Measurements from ENCODE around the gene RHCE. TPM values are rescaled to one million over a fixed set of nuclear protein-coding genes. Genes with fewer than 3 reads are reported as not detected.
A peak's percentile ranks its signal among the peaks of the same experiment; 100 is the strongest.
"Not testable (repeated sequence)": the region's sequence is repeated elsewhere in the genome, so short reads cannot be mapped to it uniquely, and the experiment has no call there.

The RHCE gene
- total RNA-seq, 2 experiments from 2014 or later: 0.50 to 0.56 TPM

DNA sequence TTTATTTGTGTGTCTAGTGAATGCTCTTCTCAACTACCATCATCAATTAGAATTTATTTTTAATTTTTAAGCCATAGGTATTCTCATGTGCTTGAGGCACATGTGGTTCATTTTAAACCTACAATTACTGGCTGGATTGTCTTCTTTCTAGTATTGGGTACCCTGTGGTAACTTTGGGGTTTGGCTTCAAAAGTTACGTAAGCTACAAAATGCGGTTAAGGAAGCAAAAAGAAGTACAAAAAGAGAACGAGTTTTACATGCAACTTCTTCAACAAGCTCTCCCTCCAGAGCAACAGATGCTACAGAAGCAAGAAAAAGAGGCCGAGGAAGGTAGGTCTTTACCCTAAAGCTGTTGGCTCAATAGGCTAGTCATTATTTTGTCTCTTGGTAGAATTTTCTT lies 35.9 kb upstream of the RHCE start:
- TF ChIP-seq, protein P1, sequence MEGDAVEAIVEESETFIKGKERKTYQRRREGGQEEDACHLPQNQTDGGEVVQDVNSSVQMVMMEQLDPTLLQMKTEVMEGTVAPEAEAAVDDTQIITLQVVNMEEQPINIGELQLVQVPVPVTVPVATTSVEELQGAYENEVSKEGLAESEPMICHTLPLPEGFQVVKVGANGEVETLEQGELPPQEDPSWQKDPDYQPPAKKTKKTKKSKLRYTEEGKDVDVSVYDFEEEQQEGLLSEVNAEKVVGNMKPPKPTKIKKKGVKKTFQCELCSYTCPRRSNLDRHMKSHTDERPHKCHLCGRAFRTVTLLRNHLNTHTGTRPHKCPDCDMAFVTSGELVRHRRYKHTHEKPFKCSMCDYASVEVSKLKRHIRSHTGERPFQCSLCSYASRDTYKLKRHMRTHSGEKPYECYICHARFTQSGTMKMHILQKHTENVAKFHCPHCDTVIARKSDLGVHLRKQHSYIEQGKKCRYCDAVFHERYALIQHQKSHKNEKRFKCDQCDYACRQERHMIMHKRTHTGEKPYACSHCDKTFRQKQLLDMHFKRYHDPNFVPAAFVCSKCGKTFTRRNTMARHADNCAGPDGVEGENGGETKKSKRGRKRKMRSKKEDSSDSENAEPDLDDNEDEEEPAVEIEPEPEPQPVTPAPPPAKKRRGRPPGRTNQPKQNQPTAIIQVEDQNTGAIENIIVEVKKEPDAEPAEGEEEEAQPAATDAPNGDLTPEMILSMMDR (IDR thresholded peaks at IDR 0.05): no peak
- no peak for DNase-seq
- intact Hi-C loops (cut with micrococcal nuclease): no loop called here
- Mint-ChIP-seq H3K27me3 (no peaks in the 10 kb centered on the region), H3K9me3 (no peaks in the 10 kb centered on the region), H3K36me3 (ENCODE audit: low read depth) (peaks cover 38% of the 10 kb centered on the region), H3K4me1 (ENCODE audit: low read depth) (peaks cover 2% of the 10 kb centered on the region), H3K4me3 (no peak overlapping the region), H3K27ac (no peak overlapping the region)
- ChIA-PET POLR2A (interaction anchor here (1.0 kb wide), 1 partner anchor 15 kb away, joined by 3 read pairs; no protein-coding TSS in a partner anchor), CTCF (no interaction called here)
- no peak for ATAC-seq

DNA sequence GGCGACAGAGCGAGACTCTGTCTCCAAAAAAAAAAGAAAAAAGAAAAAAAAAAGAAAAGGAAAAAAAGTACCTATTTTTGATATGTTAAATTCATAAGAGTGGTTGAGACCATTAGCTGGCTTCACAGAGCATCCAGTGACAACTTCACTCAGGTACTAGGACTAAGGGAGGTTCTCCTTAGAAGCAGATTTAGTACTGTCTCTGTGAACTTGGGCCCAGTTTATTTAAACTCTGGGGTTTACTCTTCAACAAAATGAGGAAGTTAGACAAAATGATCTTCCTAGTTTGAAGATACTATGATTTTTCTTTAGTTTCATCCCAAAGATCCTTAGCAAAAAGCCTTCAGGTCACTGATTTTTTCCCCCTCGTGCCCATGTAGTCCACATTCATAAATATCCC lies 31.3 kb upstream of the RHCE start:
- TF ChIP-seq, protein P1 (IDR thresholded peaks at IDR 0.05): no peak
- H3K27ac Mint-ChIP-seq: no peak overlapping the region
- ChIA-PET CTCF (no interaction called here), POLR2A (no interaction called here)
- intact Hi-C loops (cut with micrococcal nuclease): no loop called here
- no peaks in the 10 kb centered on the region for H3K27me3 Mint-ChIP-seq
- no peak for DNase-seq
- H3K36me3 Mint-ChIP-seq (ENCODE audit: low read depth): peaks cover 20% of the 10 kb centered on the region
- no peak overlapping the region for H3K4me3 Mint-ChIP-seq
- H3K4me1 Mint-ChIP-seq (ENCODE audit: low read depth): peaks cover 8% of the 10 kb centered on the region
- ATAC-seq: no peak
- no peaks in the 10 kb centered on the region for H3K9me3 Mint-ChIP-seq

DNA sequence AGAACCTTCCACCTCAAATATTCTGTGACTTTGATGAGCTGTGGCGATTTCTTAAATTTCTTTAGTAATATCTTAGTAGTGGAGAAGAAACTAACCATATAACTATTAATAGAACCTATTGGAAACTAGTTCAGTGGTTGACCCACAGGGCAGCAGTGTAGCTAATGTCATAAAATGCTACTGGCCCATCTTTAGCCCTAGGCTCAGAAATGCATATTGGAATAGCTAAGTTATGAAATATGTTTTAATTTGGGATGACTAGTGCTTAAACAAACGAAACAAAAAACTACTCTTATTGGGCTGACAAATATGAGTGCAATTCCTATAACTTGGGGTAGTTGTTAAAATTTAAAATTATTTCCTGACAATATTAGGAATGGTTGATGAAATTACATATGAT lies 30.3 kb upstream of the RHCE start:
- Mint-ChIP-seq H3K4me1 (ENCODE audit: low read depth) (peaks cover 15% of the 10 kb centered on the region), H3K27me3 (no peaks in the 10 kb centered on the region), H3K4me3 (no peak overlapping the region), H3K9me3 (no peaks in the 10 kb centered on the region), H3K27ac (no peak overlapping the region), H3K36me3 (ENCODE audit: low read depth) (peaks cover 15% of the 10 kb centered on the region)
- POLR2A ChIA-PET: no interaction called here
- no peak for DNase-seq
- no peak for ATAC-seq
- intact Hi-C loops (cut with micrococcal nuclease): no loop called here
- CTCF ChIA-PET: interaction anchor here (0.7 to 1.7 kb wide), 9 partner anchors 9 to 446 kb away, joined by 3 to 9 read pairs (median 3); no protein-coding TSS in a partner anchor
- TF ChIP-seq, protein P1 (IDR thresholded peaks at IDR 0.05): no peak

DNA sequence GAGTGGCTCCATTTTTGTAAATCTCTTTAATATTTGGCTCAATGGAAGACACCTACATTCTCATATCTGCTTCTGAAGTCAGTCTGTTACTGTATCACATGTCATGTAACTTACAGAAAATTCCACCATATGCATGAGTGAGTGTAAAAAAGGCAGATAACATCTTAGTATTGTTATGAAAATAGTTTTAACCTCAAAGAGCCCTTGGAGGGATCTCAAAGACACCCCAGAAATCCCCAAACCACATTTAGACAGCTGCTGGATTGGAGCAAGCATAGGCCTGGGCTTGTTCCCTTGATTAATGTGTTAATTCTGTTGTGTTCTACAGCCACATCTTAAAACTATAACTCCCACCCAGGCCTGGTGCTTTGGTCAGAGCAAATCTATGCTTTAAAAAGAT lies 26.9 kb upstream of the RHCE start:
- CTCF ChIA-PET: interaction anchor here (3.2 kb wide), 1 partner anchor 40 kb away, joined by 11 read pairs; no protein-coding TSS in a partner anchor
- peak; percentile 69 for ATAC-seq

DNA sequence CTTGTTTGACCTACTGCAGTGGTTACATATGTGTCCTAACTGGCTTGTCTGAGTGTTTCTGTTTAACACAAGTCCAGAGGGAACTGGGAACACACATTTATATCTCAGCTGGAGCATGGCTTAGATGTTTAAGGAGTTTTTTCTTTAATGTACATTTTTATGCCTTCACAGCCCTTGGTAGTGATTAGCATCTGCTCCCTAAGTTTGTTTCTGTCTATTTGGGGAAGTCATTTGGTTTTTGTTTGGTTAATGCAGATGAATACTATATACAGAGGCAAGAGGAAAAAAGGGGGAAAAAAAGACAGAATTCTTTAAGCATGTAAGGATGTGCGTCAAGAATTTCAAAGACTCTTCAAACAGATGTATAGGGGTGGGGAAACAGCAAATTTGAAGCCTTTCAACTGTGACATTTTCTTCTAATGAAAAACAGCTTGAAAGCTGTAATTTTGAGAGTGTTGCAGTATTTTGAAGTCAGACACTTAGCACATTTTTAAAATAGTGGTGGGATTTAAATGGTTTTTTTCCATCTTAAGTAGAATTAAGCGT lies 25.4 kb upstream of the RHCE start:
- H3K9me3 Mint-ChIP-seq: no peaks in the 10 kb centered on the region
- H3K27ac Mint-ChIP-seq: peak overlapping the region; percentile 27
- no peaks in the 10 kb centered on the region for H3K27me3 Mint-ChIP-seq
- peaks cover 34% of the 10 kb centered on the region for H3K4me1 Mint-ChIP-seq (ENCODE audit: low read depth)
- no peak overlapping the region for H3K4me3 Mint-ChIP-seq
- ATAC-seq (no peak), DNase-seq (no peak)
- POLR2A ChIA-PET: no interaction called here
- TF ChIP-seq, protein P1 (IDR thresholded peaks at IDR 0.05): no peak
- intact Hi-C loops (cut with micrococcal nuclease): no loop called here
- H3K36me3 Mint-ChIP-seq (ENCODE audit: low read depth): peaks cover 8% of the 10 kb centered on the region
- CTCF ChIA-PET: interaction anchor here (1.0 to 3.2 kb wide), 2 partner anchors 39 to 41 kb away, joined by 3 to 11 read pairs; no protein-coding TSS in a partner anchor

More for the DNA sequence above, 26.9 kb upstream of the RHCE start:
- Mint-ChIP-seq H3K9me3 (no peaks in the 10 kb centered on the region), H3K4me3 (no peak overlapping the region), H3K4me1 (ENCODE audit: low read depth) (peaks cover 23% of the 10 kb centered on the region), H3K27ac (no peak overlapping the region), H3K27me3 (no peaks in the 10 kb centered on the region), H3K36me3 (ENCODE audit: low read depth) (peaks cover 8% of the 10 kb centered on the region)
- POLR2A ChIA-PET: interaction anchor here (0.7 to 1.3 kb wide), 2 partner anchors 15 to 17 kb away, joined by 3 to 5 read pairs; partner anchors contain the start of gene MACO1
- TF ChIP-seq, protein P1 (IDR thresholded peaks at IDR 0.05): no peak
- peak; percentile 27 for DNase-seq
- intact Hi-C loops (cut with micrococcal nuclease): no loop called here

DNA sequence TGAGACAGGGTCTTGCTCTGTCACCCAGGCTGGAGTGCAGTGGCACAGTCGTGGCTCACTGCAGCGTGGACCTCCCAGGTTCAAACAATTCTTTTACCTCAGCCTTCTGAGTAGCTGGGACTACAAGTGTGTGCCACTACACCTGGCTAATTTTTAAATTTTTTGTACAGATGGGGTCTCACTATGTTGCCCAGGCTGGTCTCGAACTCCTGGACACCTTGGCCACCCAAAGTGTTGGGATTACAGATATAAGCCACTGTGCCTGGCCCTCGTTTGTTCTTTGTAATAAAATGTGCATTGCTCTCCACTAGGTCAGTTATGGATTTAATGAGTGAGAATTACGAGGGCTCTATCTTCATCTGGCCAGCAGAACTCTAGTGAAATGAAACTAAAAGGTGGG lies 24.0 kb upstream of the RHCE start:
- POLR2A ChIA-PET: interaction anchor here (1.1 kb wide), 1 partner anchor 15 kb away, joined by 4 read pairs; no protein-coding TSS in a partner anchor
- H3K27me3 Mint-ChIP-seq; intact Hi-C loops (cut with micrococcal nuclease): not testable (repeated sequence)

More for the DNA sequence above, 24.0 kb upstream of the RHCE start:
- not testable (repeated sequence) for DNase-seq; H3K4me3 Mint-ChIP-seq; H3K36me3 Mint-ChIP-seq (ENCODE audit: low read depth); ATAC-seq; H3K27ac Mint-ChIP-seq; H3K9me3 Mint-ChIP-seq
- CTCF ChIA-PET: interaction anchor here (1.5 kb wide), 1 partner anchor 43 kb away, joined by 4 read pairs; no protein-coding TSS in a partner anchor
- peaks cover 38% of the 10 kb centered on the region for H3K4me1 Mint-ChIP-seq (ENCODE audit: low read depth)

Measured in activated CD8-positive, alpha-beta T cell treated with anti-CD3 and anti-CD28 coated beads for 36 hours (primary cell).